HG03457 (cell line): ENCODE data around the gene KCNAB2.

Experiments
- ATAC-seq: cut with Tn5 transposase; IDR thresholded peaks from one replicate; pipeline ENCODE4 v1.9.1; 2021; ENCODE audit warnings: moderate number of reproducible peaks; ENCODE audit not compliant: unreplicated experiment

KCNAB2 gene

DNA sequence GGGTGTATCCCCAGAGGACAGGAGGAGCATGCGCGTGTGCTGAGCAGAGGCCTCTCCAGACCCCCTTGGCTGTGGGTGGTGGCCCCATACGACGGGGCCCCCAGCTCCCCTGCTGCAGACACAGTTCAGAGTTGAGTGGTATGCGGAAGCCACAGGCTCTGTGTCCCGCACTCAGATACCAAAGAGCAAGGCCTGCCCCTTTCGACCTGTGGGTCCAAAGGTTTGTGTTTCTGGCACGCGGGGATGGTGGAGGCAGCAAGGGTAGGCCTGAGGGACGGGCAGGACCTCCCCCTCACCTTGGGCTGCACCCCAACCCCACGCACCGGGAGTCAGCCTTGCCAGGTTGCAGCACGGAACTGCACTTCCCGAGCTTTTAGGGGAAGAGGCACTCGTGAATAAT, at the start of gene KCNAB2:
Gene KCNAB2, plus strand, starts transcription at position 328 of the 400 bp plus-strand sequence. CDS start 5,649 bp downstream, outside the sequence.
- no peak for ATAC-seq

DNA sequence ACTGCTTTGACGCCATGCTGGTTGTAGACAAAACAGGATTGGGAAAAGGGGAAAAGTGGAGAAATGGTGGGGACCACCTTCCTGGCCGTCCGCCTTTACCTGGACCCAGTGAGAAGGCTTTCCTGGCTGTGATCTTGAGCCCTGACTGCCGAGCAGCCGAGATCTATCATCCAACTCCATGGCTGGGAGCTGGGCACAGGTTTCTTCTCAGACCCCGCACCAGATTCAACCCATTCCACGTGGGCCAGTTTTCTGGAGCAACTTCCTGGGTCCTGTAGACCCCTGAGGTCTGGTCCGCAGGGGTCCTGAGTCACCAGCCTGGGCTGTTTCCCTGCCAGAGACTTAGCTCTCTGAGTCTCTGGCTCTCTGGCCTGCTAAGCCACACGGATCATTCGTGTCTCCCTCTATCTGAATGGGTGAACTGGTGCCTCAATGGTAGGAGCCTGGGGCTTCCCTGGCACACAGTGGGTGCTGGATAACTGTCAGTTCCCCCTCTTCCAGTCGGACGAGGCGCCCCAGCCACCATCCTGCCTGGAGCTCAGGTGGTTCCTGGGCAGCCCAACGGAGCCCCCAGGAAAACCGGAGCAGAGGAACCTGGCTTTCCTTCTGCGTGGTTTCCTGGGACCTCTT, 48.9 kb upstream of the KCNAB2 start:
- ATAC-seq, result no peak

DNA sequence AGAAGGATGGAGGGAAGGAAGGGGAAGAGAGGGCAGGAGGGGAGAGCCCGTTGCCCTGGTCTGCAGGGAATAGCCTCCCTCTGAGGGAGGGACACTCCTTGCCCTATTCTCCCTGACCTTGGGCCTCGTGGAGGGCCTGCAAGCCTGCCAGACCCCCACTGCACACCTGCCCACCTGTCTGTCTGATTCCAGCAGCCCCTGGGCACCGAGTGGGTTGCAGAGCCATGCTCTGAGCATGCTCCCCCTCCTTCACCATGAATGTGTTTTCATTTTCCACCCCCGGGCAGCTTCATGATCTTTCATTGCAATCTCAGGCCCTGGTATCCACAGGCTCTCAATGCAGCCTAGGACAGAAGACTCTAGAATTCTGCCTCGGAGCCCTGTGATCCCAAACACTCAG, 48.4 kb upstream of the KCNAB2 start:
- no peak for ATAC-seq

DNA sequence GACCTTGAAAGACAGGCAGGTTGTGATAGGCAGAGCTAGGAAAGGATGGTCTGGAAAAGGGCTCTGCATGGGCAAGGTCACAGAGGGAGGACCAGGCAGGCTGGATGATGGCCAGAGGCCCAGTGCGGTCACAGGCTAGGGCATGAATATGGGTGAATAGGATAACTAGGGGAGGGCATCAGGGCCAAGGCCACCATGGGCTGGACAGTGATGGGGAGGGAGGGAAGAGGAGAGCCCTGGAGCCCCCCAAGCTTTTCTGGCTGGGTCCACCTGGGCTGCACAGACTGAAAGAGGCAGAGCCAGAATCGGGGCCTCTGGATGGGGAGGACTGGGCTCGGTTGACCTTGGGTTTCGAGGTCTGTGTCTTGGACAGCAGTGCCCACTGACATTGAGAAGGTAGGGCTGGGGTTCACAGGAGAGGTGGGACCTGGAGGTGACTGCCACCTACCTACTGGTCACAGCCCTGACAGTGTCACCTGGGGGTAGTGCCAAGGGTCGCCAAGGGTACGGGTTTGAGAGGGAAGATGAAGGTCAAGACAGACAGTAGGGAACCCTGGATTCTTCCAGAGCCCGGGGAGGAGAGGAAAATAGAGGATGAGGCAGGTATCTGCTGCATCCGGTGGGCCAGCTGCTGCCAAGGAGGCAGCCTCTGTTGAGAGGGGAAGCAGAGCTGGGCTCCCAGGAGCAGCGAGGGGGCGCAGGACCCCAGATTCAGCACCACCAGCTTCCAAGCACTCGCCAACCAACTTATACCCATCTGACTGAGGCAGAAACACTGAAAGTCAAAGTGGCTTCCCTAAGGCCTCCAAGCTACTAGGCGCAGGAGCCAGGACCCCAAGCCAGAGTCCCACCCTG, 47.4 kb upstream of the KCNAB2 start:
- ATAC-seq, result no peak

DNA sequence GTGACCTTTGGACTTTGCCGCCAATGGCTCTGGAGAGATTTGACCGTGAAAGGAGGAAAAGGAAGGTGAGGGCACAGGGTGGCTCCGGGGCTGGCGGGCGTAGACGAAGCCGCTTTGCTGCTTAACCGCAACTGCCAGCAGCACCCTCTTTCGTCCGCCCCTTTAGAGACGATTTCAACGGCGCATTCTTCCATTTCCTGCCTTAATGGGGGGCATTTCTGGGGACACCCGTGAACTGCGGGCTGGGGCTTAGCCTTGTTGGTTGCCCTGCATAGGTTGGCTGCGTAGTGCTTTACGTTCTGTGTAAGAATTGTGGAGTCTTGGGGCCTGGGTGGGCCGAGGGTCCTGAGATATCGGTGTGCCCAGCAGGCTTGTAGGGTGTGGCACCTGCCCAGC, 46.8 kb upstream of the KCNAB2 start:
- no peak for ATAC-seq

DNA sequence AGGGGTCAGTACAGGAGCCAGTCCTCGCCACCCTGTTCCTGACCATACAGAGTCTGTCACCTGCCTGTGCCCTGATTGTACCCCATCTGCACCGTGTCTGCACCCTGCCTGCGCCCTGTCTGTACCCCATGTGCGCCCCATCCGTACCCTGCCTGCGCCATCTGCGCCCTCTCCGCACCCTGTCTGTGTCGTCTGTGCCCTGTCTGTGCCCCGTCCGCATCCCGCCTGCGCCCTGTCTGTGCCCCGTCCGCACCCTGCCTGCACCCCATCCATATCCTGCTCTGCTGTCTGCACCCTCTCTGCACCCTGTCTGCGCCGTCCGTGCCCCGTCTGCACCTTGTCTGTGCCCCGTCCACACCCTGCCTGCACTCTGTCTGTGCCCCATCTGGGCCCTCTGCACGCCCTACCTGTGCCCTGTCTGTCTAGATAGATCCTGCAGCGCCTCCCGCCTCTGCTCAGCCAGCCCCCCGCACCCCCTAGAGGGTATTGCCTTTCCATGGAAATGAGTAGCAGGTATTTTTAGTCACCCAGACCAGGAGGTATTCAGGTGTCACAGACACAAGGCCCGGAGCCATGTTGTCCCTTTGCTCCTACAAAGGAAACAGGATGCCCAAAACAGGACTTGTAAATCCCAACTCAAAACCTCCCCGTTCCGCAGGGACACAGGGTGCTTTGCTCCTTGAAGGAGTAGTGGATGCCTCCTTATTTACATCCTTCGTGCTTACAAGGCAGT, 45.8 kb upstream of the KCNAB2 start:
- ATAC-seq, result no peak

DNA sequence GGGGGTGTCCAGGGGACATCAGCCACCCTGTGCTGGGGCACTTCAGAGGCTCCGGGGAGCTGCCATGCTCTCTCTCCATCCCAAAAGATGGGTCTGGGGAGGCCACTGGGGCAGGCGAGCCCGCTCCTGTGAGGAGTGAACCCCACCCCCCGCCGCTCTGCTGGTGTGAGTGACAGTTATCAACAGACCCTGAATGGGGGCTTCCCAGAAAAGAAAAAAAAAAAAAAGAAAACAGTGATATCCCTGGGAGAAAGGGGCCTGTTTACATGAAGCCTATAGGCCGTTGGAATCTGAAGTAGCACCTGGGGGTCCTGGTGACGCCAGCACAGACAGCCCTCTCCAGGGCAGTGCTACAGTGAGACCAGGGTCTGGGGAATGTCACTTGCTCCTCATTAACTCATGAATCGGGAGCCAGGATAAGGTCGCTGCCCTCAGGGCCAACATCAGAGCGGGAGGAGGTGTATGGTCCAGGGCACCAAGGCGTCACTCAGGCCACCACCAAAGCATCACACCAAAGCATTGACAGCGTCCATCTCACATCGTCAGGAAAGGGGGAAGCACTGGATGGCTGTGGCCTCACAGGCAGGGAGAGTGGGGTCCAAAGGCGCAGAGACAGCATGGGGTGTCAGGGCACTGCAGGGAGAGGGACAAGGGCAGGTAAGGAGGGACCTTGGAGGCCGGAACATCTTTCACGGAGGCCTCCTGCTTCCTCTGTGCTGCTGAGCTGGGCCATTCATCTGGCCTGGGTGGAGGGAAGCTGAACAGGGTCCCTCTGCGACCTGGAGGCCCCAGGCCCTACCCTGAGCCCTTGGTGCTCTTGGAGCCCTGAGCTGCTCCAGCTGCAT, 45.0 kb upstream of the KCNAB2 start:
- ATAC-seq, result no peak

DNA sequence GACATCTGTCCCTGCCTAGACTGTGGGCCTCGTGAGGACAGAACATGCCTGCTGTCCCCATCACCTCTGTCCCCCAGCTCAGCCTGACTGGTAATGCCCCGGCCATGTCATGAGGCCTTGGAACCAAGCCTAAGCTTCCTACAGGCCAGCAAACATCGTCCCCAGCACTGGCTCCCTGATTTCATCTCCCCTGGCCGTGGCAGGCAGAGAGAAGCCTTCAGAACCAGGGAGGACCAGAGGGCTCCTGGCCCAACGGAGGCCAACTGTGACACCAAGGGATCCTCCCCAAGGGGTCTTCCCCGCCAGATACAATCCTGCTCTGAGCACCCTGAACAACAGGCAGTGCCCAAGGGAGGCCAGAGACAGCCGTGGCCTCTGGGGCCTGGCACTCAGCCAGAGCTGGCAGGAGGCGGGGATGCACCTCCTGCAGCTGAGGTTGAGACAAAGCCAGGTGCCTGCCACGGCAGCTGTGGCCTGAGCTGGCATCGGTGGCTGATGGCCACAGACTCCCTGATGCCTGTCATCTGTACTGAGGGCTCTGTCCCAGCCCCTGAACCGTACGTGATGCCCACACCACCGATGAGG, 43.6 kb upstream of the KCNAB2 start:
- no peak for ATAC-seq

DNA sequence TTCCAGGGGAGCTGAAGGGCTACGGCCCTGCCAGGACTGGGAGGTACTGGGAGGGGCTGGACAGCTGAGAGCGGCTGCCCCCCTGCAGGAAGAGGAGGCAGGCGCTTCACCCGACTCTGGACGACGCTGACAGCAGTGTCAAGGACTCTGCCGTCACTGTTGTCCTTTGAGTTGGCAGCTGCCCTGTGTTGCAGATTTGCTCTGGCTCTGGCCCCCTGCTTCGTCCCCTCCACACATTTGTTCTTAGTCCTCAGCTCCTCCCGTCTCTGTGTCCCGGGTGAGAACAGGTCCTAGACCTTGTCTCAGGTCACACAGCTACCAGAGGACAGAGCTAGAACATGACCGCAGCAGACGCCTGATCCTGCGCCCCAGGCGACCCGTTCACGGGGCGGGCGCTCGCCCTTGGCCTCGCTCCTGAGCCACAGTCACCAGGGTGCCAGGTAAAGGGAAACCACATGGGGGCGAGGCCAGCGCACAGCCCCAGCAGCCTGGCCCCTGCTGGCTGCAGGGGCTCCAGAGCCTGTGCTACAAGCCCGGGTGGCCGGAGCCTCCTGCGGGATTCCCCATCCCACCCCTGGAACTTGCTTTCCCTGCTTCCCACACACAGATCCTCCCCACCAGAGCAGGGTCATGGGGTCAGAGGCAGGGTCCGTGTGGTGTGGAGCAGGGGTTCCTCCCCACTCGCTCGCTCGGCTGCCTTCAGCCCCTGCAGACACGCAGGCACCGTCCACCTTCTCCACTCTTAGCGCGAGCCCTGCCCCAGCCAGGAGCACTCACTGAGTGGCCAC, 42.8 kb upstream of the KCNAB2 start:
- ATAC-seq, result no peak

DNA sequence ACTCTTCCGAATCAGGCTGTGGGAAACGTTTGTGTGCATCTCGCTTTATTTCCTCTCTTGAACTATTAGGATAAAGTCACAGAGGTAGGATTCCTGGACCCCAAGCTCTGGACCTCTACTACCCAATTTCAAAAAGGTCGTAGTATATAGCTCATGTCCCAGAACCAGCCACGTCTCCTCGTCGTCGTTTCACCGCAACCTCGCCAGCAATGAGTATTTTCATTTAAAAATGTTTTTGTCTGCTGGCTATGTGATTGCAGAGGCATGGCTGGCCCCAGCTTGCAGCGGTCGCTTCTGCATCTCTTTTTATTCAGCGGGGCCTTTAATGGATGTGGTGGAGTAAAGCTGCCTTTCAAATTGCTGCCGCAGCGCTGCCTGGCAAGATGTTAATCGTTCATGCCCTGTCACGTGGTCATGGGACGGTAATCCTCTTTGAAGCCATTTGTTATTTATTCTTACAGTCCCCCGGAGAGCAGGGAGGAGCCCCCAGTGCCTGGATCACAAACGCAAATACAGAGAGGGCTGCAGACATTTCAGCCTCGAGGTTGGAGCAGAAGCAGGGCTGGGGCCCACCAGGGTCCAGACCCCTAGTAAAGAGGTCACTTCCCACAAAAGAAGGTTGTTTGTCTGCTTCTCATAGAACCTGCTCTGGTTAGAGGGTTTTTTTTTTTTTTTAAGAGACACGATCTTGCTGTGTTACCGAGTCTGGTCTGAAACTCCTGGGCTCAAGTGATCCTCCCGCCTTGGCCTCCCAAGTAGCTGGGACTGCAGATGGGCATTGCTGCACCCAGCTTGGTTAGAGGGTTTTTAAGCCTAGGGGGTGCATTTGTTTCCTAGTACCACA, 41.9 kb upstream of the KCNAB2 start:
- ATAC-seq, result no peak

DNA sequence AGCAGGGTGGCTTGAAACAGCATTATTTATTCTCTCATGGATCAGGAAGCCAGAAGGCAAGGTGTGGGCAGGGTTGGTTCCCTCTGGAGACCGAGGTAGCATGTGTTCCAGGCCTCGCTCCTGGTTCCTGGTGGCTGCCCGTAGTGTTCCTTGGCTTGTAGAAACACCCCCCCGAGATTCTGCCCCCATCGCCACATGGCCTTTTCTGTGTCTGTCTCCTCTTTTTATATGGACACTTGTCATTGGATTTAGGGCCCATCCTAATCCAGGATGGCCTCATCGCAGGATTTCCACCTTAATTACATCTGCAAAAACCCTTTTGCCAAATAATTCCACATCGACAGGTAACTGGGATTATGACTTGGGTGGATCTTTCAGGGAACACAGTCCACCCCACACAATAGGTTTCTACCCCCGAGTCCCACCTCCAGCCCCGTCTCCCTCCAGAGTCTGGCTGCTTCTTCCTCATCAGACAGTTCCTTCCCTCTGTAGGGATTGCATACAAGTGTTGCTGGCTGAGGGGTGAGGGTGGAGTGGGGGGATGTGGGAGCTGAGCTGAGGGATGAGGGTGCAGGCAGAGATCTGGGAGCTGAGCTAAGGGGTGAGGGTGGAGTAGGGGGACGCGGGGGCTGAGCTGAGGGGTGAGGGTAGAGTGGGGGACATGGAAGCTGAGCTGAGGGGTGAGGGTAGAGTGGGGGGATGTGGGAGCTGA, 41.1 kb upstream of the KCNAB2 start:
- ATAC-seq, result no peak

DNA sequence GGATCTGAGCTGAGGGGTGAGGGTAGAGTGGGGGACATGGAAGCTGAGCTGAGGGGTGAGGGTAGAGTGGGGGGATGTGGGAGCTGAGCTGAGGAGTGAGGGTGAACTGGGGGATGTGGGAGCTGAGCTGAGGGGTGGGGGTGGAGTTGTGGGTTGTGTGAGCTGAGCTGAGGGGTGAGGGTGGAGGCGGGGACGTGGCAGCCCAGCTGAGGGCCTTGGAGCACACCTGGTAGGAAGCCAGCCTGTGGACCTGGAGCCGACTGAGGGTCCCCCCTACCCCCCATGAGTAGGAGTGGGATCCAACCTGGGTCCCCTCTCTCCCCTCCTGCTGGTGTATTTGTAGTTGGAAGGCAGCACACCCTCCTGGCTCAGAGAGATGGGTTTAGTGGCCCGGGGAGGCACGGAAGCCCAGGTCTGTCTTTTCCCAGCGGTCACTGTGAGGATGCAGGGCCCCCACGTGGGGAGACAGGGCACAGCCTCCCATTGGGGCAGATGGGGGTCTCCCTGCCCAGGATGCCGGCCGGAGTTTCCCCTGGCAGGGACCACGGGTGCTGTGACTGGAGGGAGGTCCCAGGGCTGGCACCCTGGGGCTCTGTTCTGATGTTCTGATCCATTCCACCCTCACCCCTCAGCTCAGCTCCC, 40.3 kb upstream of the KCNAB2 start:
- no peak for ATAC-seq

DNA sequence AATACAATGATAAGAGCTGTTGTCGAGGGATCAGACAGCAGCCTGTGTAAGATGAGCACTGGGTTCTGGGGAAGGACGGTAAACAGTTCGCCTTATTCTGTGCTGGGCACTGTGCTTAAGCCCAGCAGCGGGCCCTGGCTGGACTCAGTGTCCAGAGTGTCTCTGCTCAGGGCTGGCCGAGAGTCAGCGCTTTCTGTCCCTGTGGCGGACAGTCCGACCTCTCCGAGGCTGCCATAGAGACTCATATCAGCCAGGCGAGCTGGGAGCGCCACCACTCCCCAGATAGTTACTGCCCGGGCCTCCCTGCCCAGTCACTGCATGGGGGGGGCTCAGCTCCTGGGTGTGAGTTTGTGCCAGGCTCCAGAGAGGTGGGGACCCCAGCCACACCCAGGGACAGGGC, 38.8 kb upstream of the KCNAB2 start:
- ATAC-seq, result no peak

DNA sequence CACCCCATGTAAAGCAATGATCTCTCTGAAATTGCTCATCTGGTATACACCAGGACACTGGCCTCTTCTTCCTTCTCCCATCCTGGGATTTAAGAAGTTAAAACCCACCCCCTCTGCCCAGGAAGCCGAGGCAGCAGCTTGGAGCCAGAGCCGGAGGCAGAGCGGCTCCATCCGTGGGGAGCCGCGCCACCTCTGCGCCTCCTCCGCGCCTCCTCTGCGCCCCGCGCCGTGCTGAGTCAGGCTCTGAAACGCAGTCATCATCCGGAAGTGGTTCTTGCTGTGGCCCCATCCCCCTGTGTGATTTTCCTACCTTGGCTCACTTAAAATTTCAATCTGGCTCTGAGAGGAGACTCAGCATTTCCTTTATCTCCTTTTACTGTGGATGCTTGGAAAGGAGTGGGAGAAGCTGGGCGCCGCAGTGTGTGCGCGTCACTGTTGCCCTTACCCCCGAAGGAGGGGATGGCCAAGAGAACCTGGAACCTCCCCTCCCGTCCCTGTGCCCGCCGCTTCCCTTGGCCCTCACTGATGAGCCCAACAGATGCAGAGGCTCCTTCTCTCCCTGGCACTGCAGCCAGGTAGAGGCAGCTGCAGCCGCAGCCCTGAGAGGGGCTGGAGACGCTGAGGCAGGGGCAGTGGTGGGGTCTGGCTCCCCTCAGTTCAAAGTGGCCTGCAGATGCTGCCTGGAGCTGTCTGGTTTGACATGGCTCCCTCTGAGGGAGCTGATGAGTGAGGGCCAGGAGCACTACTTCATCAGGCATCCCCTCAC, 38.2 kb upstream of the KCNAB2 start:
- no peak for ATAC-seq

DNA sequence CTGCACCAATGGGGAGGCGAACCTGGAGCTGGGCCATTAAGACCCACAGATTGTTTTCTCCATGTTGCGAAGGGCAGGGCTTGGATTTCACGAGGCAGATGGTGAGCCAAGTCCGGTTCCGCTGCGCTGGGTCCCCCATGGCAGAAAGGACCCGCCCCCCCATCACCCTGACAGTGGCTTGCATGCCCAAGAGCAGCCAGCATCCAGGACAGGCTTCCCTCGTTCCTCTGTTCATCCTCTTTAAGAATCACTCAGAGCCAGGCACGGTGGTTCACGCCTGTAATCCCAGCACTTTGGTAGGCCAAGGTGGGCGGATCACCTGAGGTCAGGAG, 37.6 kb upstream of the KCNAB2 start:
- ATAC-seq, result no peak

DNA sequence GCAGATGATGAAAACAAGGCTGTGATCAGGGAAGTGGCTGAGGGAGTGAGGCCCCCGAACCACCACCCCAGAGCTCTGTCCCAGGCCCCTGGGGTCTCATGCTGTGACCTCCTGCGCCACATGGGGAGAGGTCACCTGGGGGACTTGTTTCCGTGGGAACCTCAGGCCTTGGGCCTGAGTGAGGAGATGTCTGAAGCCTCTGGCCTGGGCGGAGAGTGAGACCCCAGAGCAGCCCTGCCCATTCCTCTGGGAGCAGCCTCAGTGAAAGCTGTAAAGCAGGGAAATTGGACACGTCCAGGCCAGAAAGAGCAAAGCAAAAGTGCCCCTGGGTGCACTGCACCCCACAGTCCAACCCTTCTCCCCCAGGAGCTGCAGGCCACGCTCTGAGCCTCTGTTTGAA, 37.0 kb upstream of the KCNAB2 start:
- ATAC-seq, result no peak
